GM18519 (cell line): Measurements from ENCODE around the gene ZBTB5.
"Not testable (repeated sequence)": the region's sequence is repeated elsewhere in the genome, so short reads cannot be mapped to it uniquely, and the experiment has no call there.

Experiments used
- ATAC-seq: cut with Tn5 transposase; IDR thresholded peaks from one replicate; pipeline ENCODE4 v1.9.1; 2021; ENCODE audit warnings: mild to moderate bottlenecking, moderate library complexity; ENCODE audit not compliant: unreplicated experiment, low FRiP score

Gene ZBTB5

DNA sequence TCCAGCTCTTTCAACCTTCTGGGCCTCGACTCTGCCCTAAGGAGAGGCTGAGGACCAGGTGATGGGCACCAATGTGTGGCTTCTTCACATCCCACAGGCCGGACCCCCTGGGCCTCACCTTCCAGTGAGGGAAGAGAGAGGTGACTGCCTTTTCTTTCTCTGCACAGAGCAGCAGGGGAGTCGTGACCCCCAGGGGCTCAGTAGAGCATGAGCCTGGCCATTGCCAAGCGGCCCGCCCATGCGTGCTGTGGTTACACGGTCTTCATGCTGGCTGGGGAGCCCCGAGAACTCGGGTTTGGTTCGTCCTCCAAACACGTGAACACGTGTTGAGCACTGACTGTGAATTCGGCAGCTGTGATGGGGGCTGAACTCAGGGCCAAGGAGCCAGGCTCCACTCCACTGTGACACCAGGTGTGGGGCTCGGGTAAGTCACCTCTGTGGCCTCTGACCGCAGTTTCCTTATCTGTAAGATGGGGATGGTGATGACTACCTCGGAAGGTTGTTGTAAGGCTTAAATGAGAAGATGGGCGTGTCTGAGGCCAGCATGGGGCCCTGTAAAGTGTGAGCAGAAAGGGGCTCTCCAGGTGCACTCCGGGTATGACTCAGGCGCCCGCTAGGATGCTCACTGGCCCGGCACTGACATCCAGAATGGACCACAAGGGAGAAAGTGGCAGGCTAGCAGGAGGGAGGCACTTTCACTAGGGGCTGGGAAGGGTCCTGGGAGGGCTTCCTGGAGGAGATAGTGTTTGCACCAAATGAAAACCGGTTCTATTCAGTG is 56.1 kb downstream of the ZBTB5 start:
- ATAC-seq, result peak; percentile 80

DNA sequence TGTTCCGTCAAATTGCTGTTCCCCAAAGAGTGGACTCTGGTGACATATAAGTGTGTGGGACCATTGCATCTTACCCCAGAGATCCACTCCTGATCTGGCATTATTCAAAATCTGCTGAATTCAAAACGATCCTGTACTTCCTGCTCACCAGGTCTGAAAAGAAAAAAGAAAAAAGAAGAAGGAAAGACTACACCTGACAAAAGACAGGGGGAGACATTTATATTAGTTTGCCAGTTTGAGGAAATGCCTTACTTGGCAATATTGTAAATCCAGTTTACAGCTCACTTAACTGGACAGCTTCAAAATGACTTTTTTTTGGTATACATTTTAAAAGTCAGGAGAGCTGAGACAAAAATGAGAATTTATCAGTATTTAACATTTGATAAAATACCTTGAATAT is 57.8 kb downstream of the ZBTB5 start:
- no peak for ATAC-seq

DNA sequence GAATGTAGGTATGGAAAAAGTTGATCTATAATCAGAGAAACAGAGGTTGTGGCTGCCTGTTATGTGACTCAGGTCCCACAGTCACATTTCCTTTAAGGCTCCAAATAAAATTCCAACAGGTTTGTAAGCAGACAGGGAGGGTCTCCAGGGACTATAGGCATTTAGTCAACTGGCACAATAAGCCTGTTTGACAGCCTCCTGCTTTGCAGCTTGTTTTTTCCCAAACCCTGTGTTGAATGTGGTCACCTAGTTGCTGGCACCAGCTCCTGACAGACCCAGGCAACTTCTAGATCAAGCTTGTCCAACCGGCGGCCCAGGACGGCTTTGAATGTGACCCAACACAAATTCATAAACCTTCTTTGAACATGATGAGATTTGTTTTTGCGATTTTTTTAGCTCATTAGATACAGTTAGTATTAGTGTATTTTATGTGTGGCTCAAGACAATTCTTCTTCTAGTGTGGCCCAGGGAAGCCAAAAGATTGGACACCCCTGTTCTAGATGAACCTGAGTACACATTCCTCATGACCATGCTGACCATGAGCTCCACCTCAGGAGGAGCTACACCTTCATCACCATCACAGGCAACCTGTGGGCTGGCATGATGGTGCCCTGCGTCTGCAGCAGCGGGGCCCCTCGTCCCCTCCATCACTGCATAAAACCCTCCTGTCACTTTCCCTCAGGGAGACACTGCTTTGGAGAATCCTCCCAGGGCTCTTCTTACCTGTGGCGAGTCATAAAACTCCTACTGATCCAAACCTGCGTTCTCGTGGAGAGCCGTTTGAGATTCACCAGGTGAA is 58.4 kb downstream of the ZBTB5 start:
- no peak for ATAC-seq

DNA sequence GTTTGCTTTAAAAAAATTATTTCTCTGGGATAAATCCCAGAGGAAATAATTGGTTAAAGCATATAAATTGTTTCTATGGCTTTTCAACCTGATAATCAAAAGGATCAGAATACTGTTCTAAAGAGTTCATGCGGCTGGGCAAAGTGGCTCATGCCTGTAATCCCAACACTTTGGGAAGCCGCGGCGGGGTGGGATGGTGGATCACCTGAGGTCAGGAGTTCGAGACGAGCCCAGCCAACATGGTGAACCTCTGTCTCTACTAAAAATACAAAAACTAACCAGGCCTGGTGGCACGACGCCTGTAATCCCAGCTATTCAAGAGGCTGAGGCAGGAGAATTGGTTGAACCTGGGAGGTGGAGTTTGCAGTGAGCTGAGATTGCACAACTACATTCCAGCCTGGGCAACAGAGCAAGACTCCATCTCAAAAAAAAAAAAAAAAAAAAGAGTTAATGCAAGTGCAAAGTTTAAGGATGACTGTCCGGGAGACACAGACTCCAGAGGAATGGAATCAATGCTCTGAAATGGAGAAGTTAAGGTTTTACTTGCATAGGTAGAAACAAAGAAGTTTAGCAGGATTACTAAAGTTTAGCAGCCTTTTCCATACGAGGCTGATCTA is 59.4 kb downstream of the ZBTB5 start:
- ATAC-seq, result no peak

DNA sequence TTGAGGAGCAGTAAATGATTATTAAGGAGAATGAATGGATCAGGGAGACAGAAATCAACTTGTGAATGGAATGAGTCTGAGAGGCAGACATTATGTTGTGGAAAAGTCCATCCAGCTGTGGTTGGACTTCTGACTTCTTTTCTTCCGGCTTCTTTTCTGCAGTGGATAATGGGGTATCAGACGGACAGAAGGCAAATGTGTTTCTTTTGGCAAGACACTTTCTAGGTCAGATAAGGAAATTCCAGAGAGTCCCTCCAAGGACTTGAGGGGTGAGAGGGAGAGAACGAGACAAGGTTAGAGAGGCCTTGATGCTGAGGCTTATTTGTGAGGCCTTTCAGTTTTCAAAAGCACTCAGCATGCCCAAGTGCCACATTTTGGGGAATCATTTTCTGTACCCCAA is 59.9 kb downstream of the ZBTB5 start:
- no peak for ATAC-seq

DNA sequence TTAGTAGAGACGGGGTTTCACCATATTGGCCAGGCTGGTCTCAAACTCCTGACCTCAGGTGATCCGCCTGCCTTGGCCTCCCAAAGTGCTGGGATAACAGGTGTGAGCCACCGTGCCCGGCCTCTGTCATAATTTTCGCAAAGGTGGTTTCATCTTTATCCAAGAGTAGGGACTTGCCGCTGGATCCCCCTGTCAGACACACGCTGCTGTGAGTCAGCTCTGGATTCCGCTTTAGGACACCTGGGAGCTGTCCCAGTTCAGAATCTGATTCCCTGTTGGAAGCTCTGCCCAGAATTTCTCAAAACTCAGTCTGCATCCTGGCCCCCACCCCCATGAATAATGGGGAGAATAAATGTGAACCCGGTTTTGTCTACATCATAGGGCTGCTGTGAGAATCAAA is 60.7 kb downstream of the ZBTB5 start:
- ATAC-seq, result no peak

DNA sequence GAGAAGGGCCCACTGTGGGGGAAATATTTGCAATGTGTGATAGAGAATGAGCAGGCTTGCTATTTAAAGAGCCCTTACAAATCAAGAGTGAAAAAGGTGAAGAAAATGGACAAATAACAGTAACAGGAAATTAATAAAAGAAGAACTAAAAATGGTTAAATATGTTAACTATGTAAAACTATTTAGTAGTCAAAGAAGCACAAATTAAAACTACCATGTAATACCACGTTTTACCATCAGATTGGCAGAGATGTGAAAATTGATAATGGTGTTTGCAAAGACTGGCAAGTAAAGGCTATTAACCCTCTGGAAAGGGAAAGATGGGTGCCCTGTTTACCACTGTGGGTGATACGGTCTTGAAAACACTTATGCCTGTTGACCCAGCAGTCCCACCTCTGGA is 65.9 kb downstream of the ZBTB5 start:
- no peak for ATAC-seq

DNA sequence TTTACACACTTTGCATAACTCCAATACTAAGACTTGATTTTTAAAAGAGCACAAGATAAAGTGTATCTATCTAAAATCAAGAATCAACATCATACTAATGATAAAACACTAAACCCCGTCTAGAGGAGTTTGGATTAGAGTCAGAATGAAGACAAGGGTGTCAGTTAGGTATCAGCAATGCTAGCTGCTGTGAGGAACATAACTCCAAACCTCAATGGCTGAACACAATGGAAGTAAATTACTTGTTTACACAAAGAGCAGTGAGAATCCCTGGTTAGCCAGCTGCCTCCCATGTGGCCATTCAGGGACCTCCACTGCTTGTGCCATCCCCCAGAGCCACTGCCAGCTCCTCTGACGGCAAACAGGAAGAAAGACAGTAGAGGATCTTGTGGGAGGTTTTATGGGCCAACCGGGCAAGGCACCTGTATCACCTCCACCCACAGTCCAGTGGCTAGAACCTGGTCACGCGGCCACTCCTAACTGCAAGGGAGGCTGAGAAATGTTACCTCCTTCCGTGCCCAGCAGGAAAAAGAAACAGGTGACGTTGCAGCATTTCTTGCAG is 66.7 kb downstream of the ZBTB5 start:
- no peak for ATAC-seq

DNA sequence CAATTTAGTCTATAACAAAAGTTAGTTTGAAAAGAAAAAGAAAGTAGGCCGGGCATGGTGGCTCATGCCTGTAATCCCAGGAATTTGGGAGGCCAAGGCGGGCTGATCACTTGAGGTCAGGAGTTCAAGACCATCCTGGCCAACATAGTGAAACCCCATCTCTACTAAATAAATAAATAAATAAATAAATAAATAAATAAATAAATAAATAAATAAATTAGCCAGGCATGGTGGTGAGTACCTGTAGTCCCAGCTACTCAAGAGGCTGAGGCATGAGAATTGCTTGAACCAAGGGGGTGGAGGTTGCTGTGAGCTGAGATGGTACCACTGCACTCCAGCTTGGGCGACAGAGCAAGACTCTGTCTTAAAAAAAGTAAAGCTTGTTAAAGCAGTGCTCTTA is 67.3 kb downstream of the ZBTB5 start:
- ATAC-seq, result not testable (repeated sequence)

DNA sequence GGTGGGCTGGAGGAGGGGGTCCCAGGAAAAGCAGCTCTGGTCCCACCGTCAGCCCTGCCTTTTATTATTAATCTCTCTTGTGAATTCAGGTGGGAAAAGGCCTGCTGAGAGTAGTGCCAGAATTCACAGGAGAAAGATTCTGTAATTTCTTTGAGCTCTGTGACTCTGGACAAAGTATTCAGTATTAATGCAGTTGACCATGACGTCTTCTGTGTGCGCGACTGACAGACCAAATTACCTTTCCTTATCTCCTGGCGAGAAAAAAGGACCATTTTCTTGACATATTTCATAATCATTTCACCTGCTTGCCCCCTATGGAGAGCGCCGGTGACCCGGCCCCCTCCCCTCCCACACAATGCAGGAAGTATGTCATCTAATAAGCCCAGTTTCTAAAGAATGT is 69.6 kb downstream of the ZBTB5 start:
- no peak for ATAC-seq

DNA sequence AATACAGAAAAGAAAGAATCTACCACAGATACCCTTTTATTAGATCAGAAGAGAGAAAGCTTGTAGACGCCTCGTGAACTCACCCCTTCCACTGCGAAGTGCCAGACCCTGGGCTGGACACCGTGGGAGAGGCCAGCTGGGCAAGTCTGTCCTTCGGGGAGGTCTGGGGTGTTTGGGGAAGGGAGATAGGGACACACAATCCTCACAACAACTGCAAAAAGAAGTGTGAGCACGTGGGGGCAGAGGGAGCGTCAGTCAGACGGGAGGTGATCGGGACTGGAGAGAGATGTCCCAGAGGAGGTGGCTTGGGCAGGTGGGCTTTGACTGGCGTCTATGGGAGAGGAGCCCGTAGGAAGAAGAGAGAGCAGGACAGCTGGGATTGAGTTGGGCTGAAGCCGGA is 70.0 kb downstream of the ZBTB5 start:
- no peak for ATAC-seq

DNA sequence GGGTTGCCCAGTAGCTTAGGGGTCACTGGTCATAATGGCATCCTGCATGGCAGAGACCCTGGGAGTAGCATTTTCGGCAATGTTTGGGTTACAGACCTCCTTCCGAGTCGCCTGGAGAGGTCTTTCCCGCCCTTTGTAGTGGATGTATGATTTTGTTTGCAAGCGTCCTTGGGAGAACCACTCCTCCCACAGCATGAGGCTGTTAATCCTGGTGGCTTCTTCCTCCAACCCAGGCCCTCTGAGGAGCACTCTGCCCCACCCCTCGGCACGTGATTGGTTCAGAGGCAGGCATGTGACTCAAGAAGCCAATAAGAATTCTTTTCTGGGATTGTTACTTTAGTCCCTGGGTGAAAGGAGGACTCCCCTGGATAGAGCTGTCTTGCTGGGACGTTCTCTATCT is 73.0 kb downstream of the ZBTB5 start:
- no peak for ATAC-seq

DNA sequence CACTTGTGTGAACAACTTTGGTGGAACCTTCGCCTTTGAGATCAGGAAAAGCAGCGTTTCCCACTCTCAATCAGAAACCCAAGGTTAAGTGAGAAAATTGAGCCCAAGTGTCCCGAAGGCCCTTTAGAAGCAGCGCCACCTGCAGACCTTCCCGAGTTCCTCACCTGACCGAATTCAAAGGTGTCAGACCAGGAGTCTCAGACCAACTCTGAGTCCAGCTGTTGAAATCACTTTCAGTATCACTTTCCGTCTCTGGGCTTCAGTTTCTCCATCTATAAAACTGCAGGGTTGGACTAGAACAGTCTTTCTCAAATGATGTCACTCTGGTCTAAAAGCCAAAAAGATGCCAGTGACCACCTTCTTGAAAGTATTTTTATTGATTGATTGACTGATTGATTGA is 74.5 kb downstream of the ZBTB5 start:
- ATAC-seq, result peak; percentile 64
